ENCODE data around the gene BCCIP.

Gene BCCIP

DNA sequence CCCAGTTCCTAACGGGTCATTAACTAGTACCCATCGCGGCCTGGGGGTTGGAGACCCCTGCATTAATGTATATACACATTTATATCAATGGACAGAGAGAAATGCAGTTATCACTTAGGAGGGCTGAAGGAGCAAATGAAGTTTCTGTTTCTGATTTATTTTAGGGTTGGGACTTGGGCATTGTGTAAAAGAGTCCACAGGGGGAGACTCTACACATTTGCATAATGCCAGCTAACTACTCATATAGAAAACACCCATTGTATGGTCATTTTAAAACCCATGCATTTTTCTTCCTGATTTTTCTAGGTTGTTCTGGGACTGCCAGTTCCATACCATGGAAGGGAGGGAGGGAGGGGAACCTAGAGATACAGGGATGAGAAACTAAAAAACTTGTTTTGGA is 23.5 kb downstream of the BCCIP start:
- TF ChIP-seq, protein P1, sequence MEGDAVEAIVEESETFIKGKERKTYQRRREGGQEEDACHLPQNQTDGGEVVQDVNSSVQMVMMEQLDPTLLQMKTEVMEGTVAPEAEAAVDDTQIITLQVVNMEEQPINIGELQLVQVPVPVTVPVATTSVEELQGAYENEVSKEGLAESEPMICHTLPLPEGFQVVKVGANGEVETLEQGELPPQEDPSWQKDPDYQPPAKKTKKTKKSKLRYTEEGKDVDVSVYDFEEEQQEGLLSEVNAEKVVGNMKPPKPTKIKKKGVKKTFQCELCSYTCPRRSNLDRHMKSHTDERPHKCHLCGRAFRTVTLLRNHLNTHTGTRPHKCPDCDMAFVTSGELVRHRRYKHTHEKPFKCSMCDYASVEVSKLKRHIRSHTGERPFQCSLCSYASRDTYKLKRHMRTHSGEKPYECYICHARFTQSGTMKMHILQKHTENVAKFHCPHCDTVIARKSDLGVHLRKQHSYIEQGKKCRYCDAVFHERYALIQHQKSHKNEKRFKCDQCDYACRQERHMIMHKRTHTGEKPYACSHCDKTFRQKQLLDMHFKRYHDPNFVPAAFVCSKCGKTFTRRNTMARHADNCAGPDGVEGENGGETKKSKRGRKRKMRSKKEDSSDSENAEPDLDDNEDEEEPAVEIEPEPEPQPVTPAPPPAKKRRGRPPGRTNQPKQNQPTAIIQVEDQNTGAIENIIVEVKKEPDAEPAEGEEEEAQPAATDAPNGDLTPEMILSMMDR (IDR thresholded peaks at IDR 0.05; ENCODE audit: extremely low read depth, insufficient read depth, missing control alignments), result no peak
- in situ Hi-C loops (cut with MboI; ENCODE audit: low pct_unique_long_range_greater_than_20kb, low sequenced_read_pairs, unreplicated experiment), result no loop called here
- DNase-seq (ENCODE audit: low spot score), result no peak

DNA sequence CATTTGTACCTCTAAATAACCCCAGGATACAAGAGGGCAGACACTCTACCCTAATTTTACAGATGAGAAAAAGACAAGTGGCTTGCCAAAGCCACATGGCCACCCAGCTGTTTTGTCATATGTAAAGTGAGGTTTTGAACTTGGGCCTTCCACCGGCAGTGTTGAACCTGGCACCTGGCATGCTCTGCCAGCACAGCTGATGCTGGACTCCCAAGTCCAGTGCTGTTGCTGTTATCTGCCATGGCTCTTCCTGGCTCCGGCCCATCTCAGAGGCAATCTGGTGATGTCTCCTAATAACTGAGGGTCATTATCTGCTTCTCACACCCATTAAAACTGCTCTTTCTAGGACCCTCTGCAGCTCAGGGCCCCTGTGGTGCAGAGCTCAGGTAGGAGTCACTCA is 25.0 kb downstream of the BCCIP start:
- in situ Hi-C loops (cut with MboI; ENCODE audit: low pct_unique_long_range_greater_than_20kb, low sequenced_read_pairs, unreplicated experiment), result no loop called here
- TF ChIP-seq, protein P1 (IDR thresholded peaks at IDR 0.05; ENCODE audit: extremely low read depth, insufficient read depth, missing control alignments), result no peak
- DNase-seq (ENCODE audit: low spot score), result no peak

DNA sequence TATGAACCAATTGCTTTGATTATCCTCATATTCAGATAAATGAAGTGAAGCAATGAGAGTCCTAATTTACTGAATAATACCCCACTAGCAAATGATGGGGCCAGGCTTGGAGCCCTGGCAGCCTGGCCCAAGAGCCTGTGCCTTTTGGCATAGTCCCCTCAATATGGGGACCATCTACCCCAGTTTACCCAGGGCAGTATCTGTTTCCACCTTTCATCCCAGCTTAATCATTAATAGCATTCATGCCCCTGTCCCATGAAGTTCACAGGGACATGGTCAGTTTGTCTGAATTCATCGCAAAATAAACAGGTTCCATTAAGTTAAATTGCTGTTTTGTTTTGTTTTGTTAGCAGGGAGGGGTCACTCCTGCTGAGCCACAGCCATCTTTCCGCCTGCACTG is 25.5 kb downstream of the BCCIP start:
- DNase-seq (ENCODE audit: low spot score), result no peak
- TF ChIP-seq, protein P1 (IDR thresholded peaks at IDR 0.05; ENCODE audit: extremely low read depth, insufficient read depth, missing control alignments), result no peak
- in situ Hi-C loops (cut with MboI; ENCODE audit: low pct_unique_long_range_greater_than_20kb, low sequenced_read_pairs, unreplicated experiment), result no loop called here

DNA sequence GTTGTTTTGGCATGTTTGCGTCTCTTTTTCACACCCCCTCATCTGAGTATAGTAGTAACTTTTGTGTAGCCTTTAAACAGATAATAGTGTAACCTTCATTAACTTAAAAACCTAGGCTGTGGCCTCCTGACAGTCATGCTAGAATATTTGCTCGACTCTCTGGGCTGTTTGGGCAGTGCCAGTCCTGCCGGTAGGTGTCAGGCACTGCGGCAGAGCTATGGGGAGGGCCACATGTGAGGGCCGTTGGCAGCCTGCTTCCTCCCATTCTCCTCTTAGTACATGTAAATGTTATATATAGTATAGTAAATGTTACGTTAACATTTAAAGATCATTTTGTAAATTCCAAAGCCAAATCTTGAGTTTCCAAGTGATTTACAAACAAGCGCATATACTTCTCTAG is 26.1 kb downstream of the BCCIP start:
- TF ChIP-seq, protein P1 (IDR thresholded peaks at IDR 0.05; ENCODE audit: extremely low read depth, insufficient read depth, missing control alignments), result no peak
- no peak for DNase-seq (ENCODE audit: low spot score)

DNA sequence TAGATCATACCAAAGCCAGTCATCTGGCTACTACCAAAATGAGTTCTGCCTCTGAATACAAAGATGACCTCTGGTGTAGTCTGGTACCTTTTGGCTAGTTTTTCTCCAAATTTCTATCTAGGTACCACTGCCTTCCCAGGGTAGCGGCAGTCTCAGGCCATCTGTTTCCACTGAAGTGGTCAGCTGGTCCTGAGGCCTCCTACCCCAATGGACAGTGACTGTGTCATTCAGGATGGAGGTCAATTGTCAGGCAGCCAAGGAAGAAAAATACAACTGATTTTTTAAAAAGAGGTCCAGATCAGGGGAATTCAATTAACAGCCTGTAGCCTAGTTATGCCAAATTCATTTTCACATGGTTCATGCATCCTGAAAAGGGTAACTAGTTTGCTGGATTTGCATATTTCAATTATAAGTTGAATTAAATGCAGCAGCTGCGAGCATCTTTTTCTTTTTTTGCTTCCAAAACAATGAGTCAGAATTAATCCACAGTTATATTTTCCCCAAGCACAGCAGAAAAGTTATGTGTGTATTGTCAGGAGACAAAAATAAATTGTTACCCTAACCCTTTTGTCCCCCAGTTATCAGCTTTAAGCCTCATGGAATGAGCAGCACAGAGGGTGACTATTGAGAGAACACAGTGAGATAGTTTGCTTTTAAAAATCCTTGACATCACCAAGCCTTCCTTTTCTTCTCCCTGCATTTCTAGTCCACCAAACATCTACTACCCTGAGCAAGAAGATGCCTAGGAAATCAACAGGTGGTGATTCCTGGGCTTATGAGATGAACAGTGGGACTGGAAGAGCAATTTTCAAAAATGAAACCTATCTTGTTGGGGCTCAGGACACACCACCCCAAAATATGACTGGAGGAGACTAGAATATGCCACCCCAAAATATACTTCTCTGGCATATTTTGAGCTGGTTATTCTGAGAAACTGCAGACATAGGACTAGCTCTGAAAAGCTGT is 27.7 kb downstream of the BCCIP start:
- in situ Hi-C loops (cut with MboI; ENCODE audit: low pct_unique_long_range_greater_than_20kb, low sequenced_read_pairs, unreplicated experiment), result no loop called here
- DNase-seq (ENCODE audit: low spot score), result no peak
- TF ChIP-seq, protein P1 (IDR thresholded peaks at IDR 0.05; ENCODE audit: extremely low read depth, insufficient read depth, missing control alignments), result no peak

More for the DNA sequence above, 26.1 kb downstream of the BCCIP start:
- in situ Hi-C loops (cut with MboI; ENCODE audit: low pct_unique_long_range_greater_than_20kb, low sequenced_read_pairs, unreplicated experiment), result no loop called here

DNA sequence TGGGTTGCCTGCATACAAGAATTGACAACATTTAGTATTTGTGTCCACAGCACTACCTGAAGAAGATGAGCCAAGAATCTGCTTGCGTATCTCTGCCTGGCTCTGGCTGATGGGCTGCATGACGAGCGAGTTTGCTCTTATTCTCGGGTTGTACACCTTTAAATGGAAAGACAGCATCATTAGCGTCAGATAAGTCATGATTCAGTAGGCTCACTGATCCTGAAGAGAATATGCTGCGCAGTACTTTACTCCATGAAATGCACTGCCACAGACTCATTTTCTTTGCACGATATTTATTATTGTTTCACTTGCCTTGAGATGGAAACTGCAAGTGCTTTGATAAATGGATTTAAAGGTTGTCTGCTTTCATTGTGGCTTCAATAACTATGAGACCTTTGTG is 29.1 kb downstream of the BCCIP start:
- DNase-seq (ENCODE audit: low spot score), result no peak
- in situ Hi-C loops (cut with MboI; ENCODE audit: low pct_unique_long_range_greater_than_20kb, low sequenced_read_pairs, unreplicated experiment), result no loop called here
- TF ChIP-seq, protein P1 (IDR thresholded peaks at IDR 0.05; ENCODE audit: extremely low read depth, insufficient read depth, missing control alignments), result no peak
